GM19025 (cell line): ENCODE measurements around the gene GIMAP5.

Experiments
- ATAC-seq: cut with Tn5 transposase; IDR thresholded peaks from one replicate; pipeline ENCODE4 v1.9.1; 2021; ENCODE audit warnings: mild to moderate bottlenecking, low read depth, moderate library complexity; ENCODE audit not compliant: unreplicated experiment

Gene GIMAP5

GRCh38 chr7:150734254-150734653, 3.0 kb upstream of the GIMAP5 start:
- no peak for ATAC-seq

GRCh38 chr7:150735596-150736358, 1.4 kb upstream of the GIMAP5 start:
- ATAC-seq, result no peak

- no peak for ATAC-seq
Measured at GRCh38 chr7:150736864-150737263, 354 bp upstream of the GIMAP5 start.

- ATAC-seq, result no peak
Measured at GRCh38 chr7:150738092-150738491, 874 bp downstream of the GIMAP5 start.

- no peak for ATAC-seq
Measured at GRCh38 chr7:150738591-150739001, 1.4 kb downstream of the GIMAP5 start.

- ATAC-seq, result no peak
Measured at GRCh38 chr7:150739033-150739432, 1.8 kb downstream of the GIMAP5 start.

- no peak for ATAC-seq
Measured at GRCh38 chr7:150740053-150740452, 2.8 kb downstream of the GIMAP5 start.

- no peak for ATAC-seq
Measured at GRCh38 chr7:150742286-150742968, 5.2 kb downstream of the GIMAP5 start.

GRCh38 chr7:150744041-150744656, 6.9 kb downstream of the GIMAP5 start:
- no peak for ATAC-seq

- ATAC-seq, result no peak
Measured at GRCh38 chr7:150745086-150745485, 7.9 kb downstream of the GIMAP5 start.

GRCh38 chr7:150745876-150746275, 8.7 kb downstream of the GIMAP5 start:
- no peak for ATAC-seq

GRCh38 chr7:150746921-150747320, 9.7 kb downstream of the GIMAP5 start:
- ATAC-seq, result no peak

GRCh38 chr7:150748376-150748775, 11.2 kb downstream of the GIMAP5 start:
- ATAC-seq, result no peak

GRCh38 chr7:150751702-150752101, 14.5 kb downstream of the GIMAP5 start:
- ATAC-seq, result no peak

- no peak for ATAC-seq
Measured at GRCh38 chr7:150753239-150753638, 16.0 kb downstream of the GIMAP5 start.

- ATAC-seq, result peak; percentile 44
Measured at GRCh38 chr7:150753826-150754603, 16.8 kb downstream of the GIMAP5 start.

- ATAC-seq, result no peak
Measured at GRCh38 chr7:150754951-150755350, 17.7 kb downstream of the GIMAP5 start.

GRCh38 chr7:150755473-150756099, 18.4 kb downstream of the GIMAP5 start:
- no peak for ATAC-seq

- no peak for ATAC-seq
Measured at GRCh38 chr7:150756166-150756565, 18.9 kb downstream of the GIMAP5 start.

GRCh38 chr7:150756858-150757257, 19.6 kb downstream of the GIMAP5 start:
- no peak for ATAC-seq
